OCI-LY1 (cell line): ENCODE results near the gene DCAF4L1.
A peak's percentile ranks its signal among the peaks of the same experiment; 100 is the strongest.

Source experiments
- H2AFZ ChIP-seq: fragments of 200-600 bp; sonication (generic), shearing (Covaris generic); 2 replicates; pipeline ENCODE4 v1.6.0; 2014; ENCODE audit warnings: antibody characterized with exemption, mild to moderate bottlenecking, low read length
- H3F3A ChIP-seq: fragments of 200-600 bp; sonication (generic), shearing (Covaris generic); 2 replicates; pipeline ENCODE4 v1.6.0; 2014; ENCODE audit warnings: mild to moderate bottlenecking, antibody characterized with exemption, low read length, moderate library complexity; ENCODE audit not compliant: insufficient read depth
- H3K27ac ChIP-seq: fragments of 200-600 bp; sonication (generic); 2 replicates; pipeline ENCODE4 v1.5.1; 2014; ENCODE audit warnings: low read length, mixed run types, mild to moderate bottlenecking, low read depth; ENCODE audit not compliant: poor library complexity, severe bottlenecking
- H3K27me3 ChIP-seq: fragments of 200-600 bp; sonication (generic); 2 replicates; pipeline ENCODE4 v1.6.0; 2014; ENCODE audit warnings: antibody characterized with exemption, mild to moderate bottlenecking, low read length, moderate library complexity; ENCODE audit not compliant: insufficient read depth
- H3K36me3 ChIP-seq: fragments of 200-600 bp; sonication (generic); 2 replicates; pipeline ENCODE4 v1.6.1; 2014; ENCODE audit warnings: mild to moderate bottlenecking, antibody characterized with exemption, low read length, moderate library complexity, mixed read lengths; ENCODE audit not compliant: insufficient read depth
- H3K4me1 ChIP-seq: fragments of 200-600 bp; sonication (generic); 2 replicates; pipeline ENCODE4 v1.5.1; 2014; ENCODE audit warnings: mild to moderate bottlenecking, low read length, moderate library complexity; ENCODE audit not compliant: insufficient read depth, severe bottlenecking
- H3K4me2 ChIP-seq: fragments of 200-600 bp; sonication (generic), shearing (Covaris generic); 2 replicates; pipeline ENCODE4 v1.6.1; 2014; ENCODE audit warnings: low read length
- H3K4me3 ChIP-seq: fragments of 200-600 bp; sonication (generic); 2 replicates; pipeline ENCODE4 v1.5.1; 2014; ENCODE audit warnings: low read length, low read depth, mild to moderate bottlenecking, mixed read lengths; ENCODE audit not compliant: poor library complexity, severe bottlenecking
- H3K79me2 ChIP-seq: fragments of 200-600 bp; shearing (Covaris generic); 2 replicates; pipeline ENCODE4 v1.6.1; 2016; ENCODE audit warnings: mixed run types, low read length, mixed read lengths; ENCODE audit not compliant: insufficient read depth
- H3K9ac ChIP-seq: fragments of 200-600 bp; sonication (generic), shearing (Covaris generic); 2 replicates; pipeline ENCODE4 v1.6.1; 2014; ENCODE audit warnings: mild to moderate bottlenecking, low read length, mixed read lengths
- H3K9me2 ChIP-seq: fragments of 200-600 bp; sonication (generic), shearing (Covaris generic); 2 replicates; pipeline ENCODE4 v1.6.1; 2014; ENCODE audit warnings: low read depth, mild to moderate bottlenecking, low read length, mixed read lengths
- H3K9me3 ChIP-seq: fragments of 200-600 bp; shearing (Covaris generic); 2 replicates; pipeline ENCODE4 v1.6.1; 2014; ENCODE audit warnings: low read length, mixed read lengths
- H4K20me1 ChIP-seq: fragments of 200-600 bp; sonication (generic), shearing (Covaris generic); 2 replicates; pipeline ENCODE4 v1.6.0; 2016; ENCODE audit warnings: mild to moderate bottlenecking, low read length; ENCODE audit not compliant: insufficient read depth
- EZH2 ChIP-seq: fragments of 200-600 bp; sonication (generic), shearing (Covaris generic); IDR thresholded peaks from 2 replicates; pipeline ENCODE4 v1.8.0; 2017; ENCODE audit warnings: borderline replicate concordance, mixed run types, mild to moderate bottlenecking, antibody characterized with exemption, low read length, moderate library complexity, mixed read lengths
- TF ChIP-seq, protein P1 (sequence below): fragments of 200-600 bp; sonication (generic), shearing (Covaris generic); IDR thresholded peaks from 2 replicates; pipeline ENCODE4 v1.5.1; 2017; ENCODE audit warnings: mild to moderate bottlenecking, antibody characterized with exemption, low read length, moderate library complexity, mixed read lengths

Gene DCAF4L1

DNA sequence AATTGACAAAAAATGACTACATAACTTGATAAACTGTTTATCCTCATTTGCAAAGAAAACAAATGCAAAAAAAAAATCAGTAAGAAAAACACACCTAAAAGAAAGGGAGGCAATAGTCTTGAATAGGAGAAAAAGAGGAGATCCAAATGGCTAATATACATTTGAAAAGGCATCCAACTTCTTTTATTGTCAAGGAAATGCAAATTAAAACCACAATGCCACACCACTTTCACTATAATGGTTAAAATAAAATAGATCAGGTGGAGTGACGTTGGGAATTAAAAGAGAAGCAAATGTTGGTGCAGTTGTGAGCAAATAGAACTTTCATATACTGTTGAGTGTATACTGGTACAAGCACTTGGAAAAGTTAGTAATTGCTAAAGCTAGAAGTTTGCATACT is 3.6 kb downstream of the DCAF4L1 start:
- no peak overlapping the region for H3K27ac ChIP-seq
- no peaks in the 10 kb centered on the region for H3K9me3 ChIP-seq
- peaks cover 13% of the 10 kb centered on the region for H3K4me1 ChIP-seq
- no peak overlapping the region for H3K4me3 ChIP-seq
- H3K27me3 ChIP-seq, result no peaks in the 10 kb centered on the region
- H3K36me3 ChIP-seq, result no peaks in the 10 kb centered on the region
- no peaks in the 10 kb centered on the region for H3K9me2 ChIP-seq
- no peak for TF ChIP-seq EZH2
- TF ChIP-seq, protein P1, sequence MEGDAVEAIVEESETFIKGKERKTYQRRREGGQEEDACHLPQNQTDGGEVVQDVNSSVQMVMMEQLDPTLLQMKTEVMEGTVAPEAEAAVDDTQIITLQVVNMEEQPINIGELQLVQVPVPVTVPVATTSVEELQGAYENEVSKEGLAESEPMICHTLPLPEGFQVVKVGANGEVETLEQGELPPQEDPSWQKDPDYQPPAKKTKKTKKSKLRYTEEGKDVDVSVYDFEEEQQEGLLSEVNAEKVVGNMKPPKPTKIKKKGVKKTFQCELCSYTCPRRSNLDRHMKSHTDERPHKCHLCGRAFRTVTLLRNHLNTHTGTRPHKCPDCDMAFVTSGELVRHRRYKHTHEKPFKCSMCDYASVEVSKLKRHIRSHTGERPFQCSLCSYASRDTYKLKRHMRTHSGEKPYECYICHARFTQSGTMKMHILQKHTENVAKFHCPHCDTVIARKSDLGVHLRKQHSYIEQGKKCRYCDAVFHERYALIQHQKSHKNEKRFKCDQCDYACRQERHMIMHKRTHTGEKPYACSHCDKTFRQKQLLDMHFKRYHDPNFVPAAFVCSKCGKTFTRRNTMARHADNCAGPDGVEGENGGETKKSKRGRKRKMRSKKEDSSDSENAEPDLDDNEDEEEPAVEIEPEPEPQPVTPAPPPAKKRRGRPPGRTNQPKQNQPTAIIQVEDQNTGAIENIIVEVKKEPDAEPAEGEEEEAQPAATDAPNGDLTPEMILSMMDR, result no peak
- H3K9ac ChIP-seq, result no peak overlapping the region
- no peaks in the 10 kb centered on the region for H3K79me2 ChIP-seq
- H3K4me2 ChIP-seq, result no peak overlapping the region
- H3F3A ChIP-seq, result no peaks in the 10 kb centered on the region
- H2AFZ ChIP-seq, result no peak overlapping the region
- no peaks in the 10 kb centered on the region for H4K20me1 ChIP-seq

DNA sequence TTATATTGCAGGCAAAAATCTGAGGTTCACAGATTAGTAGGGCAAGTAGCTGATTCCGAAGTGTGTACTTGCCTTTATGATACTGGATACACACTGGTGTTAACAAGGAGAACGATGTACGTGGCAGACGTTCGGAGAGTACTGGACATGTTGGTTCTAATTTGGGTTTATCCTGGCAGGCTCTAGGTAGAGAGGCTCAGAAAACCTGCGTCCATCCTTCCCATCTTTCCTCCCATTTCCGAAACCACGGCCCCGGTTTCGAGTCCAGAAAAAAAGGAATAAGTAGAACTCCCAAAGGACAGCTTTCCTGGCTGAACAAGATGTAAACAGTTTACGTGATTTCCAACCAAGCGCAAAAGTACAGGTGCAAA is 8.4 kb downstream of the DCAF4L1 start:
- H3K79me2 ChIP-seq, result peaks cover 22% of the 10 kb centered on the region
- H2AFZ ChIP-seq, result peak overlapping the region; percentile 77
- H3K9ac ChIP-seq, result peak overlapping the region; percentile 75
- no peaks in the 10 kb centered on the region for H3F3A ChIP-seq
- H3K9me3 ChIP-seq, result no peaks in the 10 kb centered on the region
- no peaks in the 10 kb centered on the region for H3K27me3 ChIP-seq
- H3K4me1 ChIP-seq, result peaks cover 32% of the 10 kb centered on the region
- TF ChIP-seq EZH2, result no peak
- TF ChIP-seq, protein P1, result no peak
- peak overlapping the region; percentile 85 for H3K4me3 ChIP-seq
- peak overlapping the region; percentile 94 for H3K4me2 ChIP-seq
- no peaks in the 10 kb centered on the region for H3K36me3 ChIP-seq
- H3K27ac ChIP-seq, result no peak overlapping the region
- H3K9me2 ChIP-seq, result no peaks in the 10 kb centered on the region
- H4K20me1 ChIP-seq, result no peaks in the 10 kb centered on the region

DNA sequence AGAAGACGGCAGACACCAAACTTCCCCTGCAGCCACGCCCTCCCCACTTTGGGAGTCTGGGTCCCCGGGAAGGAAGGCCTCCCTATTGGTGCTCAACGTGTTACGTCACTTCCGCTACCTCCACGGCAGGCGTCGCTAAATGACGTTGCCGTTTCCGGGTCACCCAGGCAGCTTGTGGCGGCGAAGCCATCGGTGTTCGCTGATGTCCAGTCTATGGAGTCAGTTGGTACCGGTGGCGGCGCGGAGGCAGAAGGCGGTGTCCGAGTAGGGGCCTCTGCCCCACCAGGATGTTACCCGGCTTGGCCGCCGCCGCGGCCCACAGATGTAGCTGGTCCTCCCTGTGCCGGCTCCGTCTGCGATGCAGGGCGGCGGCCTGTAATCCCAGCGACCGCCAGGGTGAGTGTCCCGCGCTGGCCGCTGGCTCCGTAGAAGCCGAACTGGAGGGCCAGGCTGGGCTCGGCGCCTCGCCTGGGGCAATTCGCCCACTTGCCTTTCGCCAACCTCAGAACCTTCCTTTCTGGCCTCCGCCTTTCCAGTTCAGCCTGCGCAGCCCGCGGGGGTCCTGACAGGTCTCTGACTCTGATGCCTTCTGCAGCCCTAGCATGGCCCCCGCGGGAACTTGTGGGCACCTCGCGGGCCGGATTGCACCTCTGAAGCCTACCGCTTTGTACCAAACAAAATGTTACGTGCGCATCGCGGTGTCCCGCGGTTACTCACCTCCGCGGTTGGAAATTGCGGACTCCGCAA is 9.0 kb downstream of the DCAF4L1 start, which contains the start of gene SLC30A9:
TSS of gene SLC30A9 (plus strand) at position 166 of the 747 bp plus-strand sequence. CDS start at position 288, 122 bp downstream.
- no peak for TF ChIP-seq EZH2
- TF ChIP-seq, protein P1, result 0 out of 2 replicates have a peak, but pooled peaks have one; percentile 6
- H3K79me2 ChIP-seq, result peaks cover 22% of the 10 kb centered on the region

More for the DNA sequence above, 9.0 kb downstream of the DCAF4L1 start, which contains the start of gene SLC30A9:
- Histone ChIP-seq H3K9ac (peak within 1 kb of the TSS; percentile 80), H3K27ac (no peak within 1 kb of the TSS), H4K20me1 (no peaks in the 10 kb centered on the region), H3K9me2 (no peaks in the 10 kb centered on the region), H3K9me3 (no peaks in the 10 kb centered on the region), H3K4me2 (peak within 1 kb of the TSS; percentile 94), H3K36me3 (no peaks in the 10 kb centered on the region), H3K27me3 (no peaks in the 10 kb centered on the region), H3K4me3 (peak within 1 kb of the TSS; percentile 85), H3F3A (no peaks in the 10 kb centered on the region), H3K4me1 (peaks cover 32% of the 10 kb centered on the region), H2AFZ (peak within 1 kb of the TSS; percentile 77)
